AG10803 (cell line): ENCODE measurements around the gene DOC2B.

Experiments used
- DNase-seq: peaks from one replicate; pipeline ENCODE4 v3.0.0; 2010; ENCODE audit warnings: low read depth
- H3K4me3 ChIP-seq: 2 replicates; pipeline ENCODE4 v1.5.1; 2011; ENCODE audit warnings: mild to moderate bottlenecking, low read length, control low read depth
- TF ChIP-seq, protein P1 (sequence below): conservative IDR thresholded peaks from 2 replicates; pipeline ENCODE4 v1.5.1; 2011; ENCODE audit warnings: mild to moderate bottlenecking, low read length, control low read depth, inconsistent platforms

Gene DOC2B

GRCh38 chr17:216625-217024 is 35.2 kb upstream of the DOC2B start:
- no peak for DNase-seq
- TF ChIP-seq, protein P1, sequence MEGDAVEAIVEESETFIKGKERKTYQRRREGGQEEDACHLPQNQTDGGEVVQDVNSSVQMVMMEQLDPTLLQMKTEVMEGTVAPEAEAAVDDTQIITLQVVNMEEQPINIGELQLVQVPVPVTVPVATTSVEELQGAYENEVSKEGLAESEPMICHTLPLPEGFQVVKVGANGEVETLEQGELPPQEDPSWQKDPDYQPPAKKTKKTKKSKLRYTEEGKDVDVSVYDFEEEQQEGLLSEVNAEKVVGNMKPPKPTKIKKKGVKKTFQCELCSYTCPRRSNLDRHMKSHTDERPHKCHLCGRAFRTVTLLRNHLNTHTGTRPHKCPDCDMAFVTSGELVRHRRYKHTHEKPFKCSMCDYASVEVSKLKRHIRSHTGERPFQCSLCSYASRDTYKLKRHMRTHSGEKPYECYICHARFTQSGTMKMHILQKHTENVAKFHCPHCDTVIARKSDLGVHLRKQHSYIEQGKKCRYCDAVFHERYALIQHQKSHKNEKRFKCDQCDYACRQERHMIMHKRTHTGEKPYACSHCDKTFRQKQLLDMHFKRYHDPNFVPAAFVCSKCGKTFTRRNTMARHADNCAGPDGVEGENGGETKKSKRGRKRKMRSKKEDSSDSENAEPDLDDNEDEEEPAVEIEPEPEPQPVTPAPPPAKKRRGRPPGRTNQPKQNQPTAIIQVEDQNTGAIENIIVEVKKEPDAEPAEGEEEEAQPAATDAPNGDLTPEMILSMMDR = no peak
- no peak overlapping the region for H3K4me3 ChIP-seq

DNA sequence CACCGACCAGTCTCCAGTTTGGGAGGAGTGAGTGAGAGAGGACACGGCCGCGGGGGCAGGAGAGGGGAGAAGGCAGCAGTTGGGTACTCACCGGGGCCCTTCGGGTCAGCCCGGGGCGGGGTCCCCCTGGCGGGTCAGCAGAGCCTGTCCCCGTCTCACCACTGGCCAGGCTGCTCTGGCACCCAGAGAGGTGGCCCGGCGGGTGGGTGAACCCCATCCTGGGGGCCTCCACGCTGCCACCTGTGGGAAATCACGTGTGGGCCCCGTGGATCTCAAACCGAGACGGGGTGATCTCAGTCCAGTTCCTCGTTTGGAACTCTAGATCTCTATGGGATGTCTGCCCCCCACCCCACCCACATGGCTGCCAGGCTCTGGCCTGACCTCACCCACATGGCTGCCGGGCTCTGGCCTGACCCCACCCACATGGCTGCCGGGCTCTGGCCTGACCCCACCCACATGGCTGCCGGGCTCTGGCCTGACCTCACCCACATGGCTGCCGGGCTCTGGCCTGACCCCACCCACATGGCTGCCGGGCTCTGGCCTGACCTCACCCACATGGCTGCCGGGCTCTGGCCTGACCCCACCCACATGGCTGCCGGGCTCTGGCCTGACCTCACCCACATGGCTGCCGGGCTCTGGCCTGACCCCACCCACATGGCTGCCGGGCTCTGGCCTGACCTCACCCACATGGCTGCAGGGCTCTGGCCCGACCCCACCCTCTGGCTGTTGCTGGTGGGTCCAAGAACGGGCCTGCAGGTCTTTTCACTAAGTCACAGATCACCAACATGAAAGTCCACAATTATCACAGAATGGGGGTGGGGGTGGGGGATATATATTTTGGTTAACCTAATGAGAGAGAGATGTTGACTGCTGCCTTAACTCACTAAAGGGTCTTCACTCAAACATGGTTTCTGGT is 34.4 kb upstream of the DOC2B start:
- H3K4me3 ChIP-seq = peak overlapping the region; percentile 45
- DNase-seq = peak; percentile 14

DNA sequence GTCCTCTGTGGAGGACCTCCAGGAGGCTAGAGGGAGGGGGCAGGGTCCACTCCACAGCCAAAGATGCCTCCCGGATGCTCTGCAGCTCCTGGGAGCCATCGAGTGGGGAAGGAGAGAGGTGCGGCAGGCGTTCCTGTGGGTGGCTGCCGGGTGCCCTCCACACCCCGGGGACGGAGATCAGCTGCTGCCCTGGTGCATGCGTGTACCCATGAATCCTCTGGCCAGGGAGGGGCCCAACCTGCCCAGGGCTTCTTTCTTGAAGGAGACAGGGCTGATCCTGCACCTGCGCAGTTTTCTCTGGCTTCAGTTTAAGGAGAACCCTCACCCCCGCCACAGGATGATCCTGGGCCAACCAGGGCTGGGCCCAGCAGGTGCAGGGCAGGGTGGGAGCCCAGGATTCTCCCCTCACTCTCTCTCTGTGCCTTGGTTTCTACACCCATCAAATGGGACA is 33.5 kb upstream of the DOC2B start:
- DNase-seq = no peak
- TF ChIP-seq, protein P1 = no peak
- peak overlapping the region; percentile 45 for H3K4me3 ChIP-seq

- H3K4me3 ChIP-seq = no peak overlapping the region
These were observed 32.0 kb upstream of the DOC2B start for GRCh38 chr17:213286-214105.

GRCh38 chr17:210402-210801 is 29.0 kb upstream of the DOC2B start:
- no peak overlapping the region for H3K4me3 ChIP-seq
- no peak for DNase-seq
- TF ChIP-seq, protein P1 = no peak

More at GRCh38 chr17:213286-214105, 32.0 kb upstream of the DOC2B start:
- TF ChIP-seq, protein P1 = no peak
- no peak for DNase-seq

GRCh38 chr17:208429-208828 is 27.0 kb upstream of the DOC2B start:
- TF ChIP-seq, protein P1 = no peak
- DNase-seq = no peak
- H3K4me3 ChIP-seq = no peak overlapping the region

- no peak overlapping the region for H3K4me3 ChIP-seq
- TF ChIP-seq, protein P1 = no peak
- DNase-seq = no peak
These were observed 26.3 kb upstream of the DOC2B start for GRCh38 chr17:207775-208174.
